GM19240 (cell line): ENCODE measurements around the gene BLOC1S6.

ENCODE experiments used
- DNase-seq: peaks from one replicate; pipeline ENCODE4 v3.0.0; 2011; ENCODE audit warnings: low spot score; ENCODE audit not compliant: insufficient read length

BLOC1S6 gene, protein sequence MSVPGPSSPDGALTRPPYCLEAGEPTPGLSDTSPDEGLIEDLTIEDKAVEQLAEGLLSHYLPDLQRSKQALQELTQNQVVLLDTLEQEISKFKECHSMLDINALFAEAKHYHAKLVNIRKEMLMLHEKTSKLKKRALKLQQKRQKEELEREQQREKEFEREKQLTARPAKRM

DNA sequence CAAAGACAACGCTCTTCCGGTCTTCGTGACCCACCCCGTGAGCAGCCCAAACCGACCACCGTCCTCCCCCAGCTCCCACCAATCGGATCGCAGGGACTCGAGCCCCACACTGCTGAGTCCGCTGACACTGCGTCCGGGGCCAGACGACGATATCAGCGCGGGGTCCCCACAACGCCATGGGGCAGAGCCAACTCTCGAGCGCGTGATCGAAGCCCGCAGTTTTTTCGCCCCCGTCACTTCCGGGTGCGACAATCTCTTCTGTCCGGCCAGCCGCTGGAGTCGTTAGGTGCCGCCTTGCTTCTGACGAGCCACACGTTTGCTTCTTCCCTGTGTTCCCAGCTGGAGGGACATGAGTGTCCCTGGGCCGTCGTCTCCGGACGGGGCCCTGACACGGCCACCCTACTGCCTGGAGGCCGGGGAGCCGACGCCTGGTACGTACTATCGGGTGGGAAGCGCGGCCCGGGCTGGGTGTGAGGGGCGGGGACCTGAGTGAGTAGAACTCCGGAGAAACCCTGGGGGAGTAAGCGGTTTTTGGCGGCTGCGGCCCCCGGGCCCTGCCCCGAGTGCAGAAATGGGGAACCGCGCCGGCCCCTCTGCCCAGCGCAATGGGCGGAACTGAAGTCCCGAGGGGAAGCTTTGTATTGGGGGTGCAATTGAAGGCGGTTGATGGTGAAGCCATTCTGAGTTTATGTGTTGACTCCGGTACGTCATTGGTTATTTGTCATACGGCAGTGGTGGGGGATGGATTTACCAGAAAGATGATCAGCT lies at the start of gene BLOC1S6:
Gene BLOC1S6, plus strand, starts transcription at position 285 of the 768 bp plus-strand sequence. Its CDS starts 65 bp downstream, at position 350.
- peak; percentile 64 for DNase-seq

DNA sequence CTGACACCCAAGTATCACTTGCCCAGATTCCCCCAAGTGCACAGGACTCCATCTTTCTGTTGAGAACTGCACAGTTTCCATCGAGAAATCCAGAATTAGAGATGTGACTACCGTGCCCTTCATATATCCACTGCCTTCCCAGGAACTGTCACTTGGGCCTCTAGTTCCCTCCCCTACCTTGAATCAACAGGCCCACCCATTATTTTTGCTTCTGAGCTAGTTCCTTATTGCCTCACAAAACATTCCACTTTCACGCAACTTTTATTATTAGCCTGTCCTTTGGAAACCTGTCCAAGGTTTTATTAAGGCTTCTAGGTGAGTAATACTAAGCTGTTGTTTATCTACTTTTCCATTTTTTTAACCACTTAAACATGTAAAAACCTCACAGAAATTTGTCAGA lies 47.5 kb upstream of the BLOC1S6 start:
- DNase-seq = no peak

DNA sequence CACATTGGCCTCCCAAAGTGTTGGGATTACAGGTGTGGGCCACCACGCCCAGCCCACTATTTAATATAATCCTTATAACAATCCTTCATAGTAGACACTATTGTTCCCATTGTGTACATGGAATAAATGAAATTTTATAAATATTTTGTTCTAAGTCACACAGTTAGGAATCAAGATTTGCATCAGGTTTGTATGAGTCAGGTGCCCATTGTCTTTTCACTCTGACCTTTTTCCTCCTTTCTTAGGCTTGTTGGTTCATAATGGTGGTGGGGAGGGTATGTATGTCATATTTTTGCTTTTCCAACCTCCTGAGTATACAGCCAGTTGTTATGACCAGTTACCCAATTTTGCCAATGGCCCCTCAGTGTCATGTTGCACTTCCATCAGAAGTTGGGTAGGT lies 46.6 kb upstream of the BLOC1S6 start:
- no peak for DNase-seq

DNA sequence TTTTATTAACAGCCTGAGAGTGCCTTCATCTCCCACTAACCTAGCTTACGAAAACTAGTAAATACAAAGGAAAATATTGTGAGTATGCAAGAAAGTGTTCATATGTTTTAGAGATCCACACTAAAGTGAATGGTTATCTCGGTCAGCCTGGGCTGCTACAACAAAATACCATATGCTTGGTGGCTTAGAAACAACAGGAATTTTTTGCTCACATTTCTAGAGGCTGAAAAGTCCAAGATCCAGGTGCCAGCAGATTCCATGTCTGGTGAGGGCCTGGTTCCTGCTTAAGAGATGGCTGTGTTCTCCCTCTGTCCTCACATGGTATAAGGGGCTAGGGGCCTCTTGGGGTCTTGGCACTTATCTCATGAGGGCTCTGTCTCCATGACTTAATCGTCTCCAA lies 44.1 kb upstream of the BLOC1S6 start:
- no peak for DNase-seq

DNA sequence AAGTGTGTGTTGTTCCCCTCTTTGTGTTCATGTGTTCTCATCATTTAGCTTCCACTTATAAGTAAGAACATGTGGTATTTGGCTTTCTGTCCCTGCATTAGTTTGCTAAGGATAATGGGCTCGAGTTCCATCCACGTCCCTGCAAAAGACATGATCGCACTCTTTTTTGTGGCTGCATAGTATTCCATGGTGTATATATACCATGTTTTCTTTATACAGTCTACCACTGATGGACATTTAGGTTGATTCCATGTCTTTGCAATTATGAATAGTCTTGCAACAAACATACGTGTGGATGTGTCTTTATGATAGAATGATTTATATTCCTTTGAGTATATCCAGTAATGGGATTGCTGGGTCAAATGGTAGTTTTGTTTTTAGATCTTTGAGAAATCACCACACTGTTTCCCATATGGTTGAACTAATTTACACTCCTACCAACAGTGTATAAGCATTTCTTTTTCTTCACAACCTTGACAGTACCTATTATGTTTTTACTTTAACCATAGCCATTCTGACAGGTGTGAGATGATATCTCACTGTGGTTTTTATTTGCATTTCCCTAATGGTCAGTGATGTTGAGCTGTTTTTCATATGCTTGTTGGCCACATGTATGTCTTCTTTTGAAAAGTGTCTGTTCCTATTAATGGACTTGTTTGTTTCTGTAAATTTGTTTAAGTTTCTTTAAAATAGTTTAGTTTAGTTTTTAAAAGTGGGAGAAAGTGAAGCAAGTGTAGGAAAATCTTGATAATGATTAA lies 42.7 kb upstream of the BLOC1S6 start:
- no peak for DNase-seq

DNA sequence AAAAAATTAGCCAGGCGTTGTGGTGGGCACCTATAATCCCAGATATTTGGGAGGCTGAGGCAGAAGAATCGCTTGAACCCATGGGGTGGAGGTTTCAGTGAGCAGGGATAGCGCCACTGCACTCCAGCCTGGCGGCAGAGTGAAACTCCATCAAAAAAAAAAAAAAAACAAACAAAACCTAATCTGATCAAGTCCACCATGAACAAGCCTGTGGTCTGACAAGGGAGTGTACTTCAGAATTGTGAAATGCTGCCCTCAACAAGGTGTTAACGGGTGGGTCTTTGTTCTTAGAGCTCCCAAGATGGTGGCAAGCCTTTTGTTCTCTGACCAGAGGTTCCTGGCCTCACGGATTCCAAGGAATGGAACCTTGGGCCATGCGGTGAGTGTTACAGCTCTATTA lies 40.4 kb upstream of the BLOC1S6 start:
- no peak for DNase-seq

DNA sequence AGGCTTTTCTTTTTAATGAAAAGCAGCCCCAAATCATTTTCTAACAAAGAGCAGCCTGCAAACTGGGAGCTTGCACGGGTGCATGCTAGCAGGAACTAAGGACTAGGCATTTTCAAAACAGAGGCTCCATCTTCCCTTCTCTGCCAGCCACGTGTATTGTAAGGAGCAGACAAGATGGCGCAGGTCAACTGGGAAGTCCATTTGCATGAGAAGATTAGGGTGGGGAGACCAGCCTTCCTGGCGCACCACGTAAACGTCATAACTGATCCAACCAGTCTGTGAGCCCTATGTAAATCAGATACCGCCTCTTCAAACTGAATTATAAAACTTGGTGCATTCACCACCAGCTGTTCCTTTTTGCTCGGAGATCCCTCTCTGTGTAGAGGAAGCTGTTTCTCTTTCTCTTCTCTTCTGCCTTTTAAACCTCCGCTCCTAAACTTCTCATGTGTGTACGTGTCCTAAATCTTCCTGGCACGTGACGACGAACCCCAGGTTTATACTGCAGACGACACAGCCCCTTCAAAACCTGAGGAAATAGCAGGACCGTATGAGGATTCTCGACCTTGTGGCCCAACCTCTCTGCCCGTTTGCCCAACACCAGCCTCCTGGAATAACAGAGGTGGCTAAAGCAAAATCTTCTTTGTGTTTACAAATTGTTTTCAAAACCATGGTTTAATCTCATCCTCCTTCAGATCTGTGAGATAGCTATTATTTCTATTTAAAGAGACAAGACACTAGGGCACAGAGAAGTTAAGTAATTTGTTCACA lies 38.2 kb upstream of the BLOC1S6 start:
- no peak for DNase-seq

DNA sequence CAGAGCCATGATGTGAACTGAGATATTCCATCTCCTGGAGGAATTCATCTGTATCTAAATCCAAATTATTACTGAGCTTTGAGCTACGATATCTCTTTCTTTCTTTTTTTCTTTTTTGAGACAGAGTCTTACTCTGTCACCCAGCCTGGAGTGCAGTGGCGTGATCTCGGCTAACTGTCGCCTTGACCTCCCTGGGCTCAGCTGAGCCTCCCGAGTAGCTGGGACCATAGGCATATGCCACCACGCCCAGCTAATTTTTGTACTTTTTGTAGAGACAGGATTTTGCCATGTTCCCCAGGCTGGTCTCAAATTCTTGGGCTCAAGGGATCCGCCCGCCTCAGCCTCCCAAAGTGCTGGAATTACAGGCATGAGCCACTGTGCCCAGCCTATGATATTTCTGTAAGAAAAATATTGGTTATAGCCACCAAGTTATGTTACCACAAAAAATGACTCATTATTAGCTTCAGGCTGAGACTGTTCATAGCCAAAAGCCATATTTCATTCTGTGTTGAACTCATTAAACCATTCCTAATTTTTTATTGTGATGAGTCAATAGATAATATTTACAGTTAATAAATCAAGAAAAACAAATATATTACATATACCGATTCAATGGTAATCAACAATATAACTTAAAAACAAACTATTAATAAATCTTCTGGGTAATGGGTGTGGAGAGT lies 37.5 kb upstream of the BLOC1S6 start:
- DNase-seq = no peak

DNA sequence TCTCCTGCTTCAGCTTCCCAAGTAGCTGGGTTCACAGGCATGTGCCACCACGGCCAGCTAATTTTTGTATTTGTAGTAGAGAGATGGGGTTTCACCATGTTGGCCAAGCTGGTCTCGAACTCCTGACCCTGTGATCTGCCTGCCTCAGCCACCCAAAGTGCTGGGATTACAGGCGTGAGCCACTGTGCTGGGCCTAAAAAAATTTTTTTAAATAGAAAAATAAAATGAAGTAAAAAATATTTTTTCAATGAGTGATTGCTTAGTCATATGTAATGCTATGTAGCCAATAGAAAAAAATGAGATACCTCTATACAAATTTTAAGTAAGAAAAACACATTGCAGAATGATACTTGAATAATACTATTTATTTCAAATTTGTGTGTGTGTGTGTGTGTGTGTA lies 36.7 kb upstream of the BLOC1S6 start:
- no peak for DNase-seq

DNA sequence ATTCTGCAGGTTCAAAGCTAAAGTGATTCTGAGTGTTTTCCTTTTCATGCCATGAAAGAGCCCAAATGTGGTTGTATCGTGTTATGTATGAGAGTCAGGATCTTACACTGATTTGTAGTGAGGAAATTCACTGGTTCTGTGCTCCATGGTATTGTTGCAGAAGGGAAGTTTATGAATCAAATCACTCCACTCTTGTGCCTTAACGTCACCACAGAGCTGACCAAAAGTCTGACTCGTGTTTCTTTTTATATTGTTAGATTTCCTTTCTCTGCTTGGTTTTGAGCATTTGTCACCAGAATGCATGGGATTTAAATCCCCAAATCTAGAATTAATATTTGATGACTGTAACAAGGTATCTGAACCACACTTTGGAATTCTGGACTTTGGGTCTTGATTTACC lies 35.5 kb upstream of the BLOC1S6 start:
- no peak for DNase-seq

DNA sequence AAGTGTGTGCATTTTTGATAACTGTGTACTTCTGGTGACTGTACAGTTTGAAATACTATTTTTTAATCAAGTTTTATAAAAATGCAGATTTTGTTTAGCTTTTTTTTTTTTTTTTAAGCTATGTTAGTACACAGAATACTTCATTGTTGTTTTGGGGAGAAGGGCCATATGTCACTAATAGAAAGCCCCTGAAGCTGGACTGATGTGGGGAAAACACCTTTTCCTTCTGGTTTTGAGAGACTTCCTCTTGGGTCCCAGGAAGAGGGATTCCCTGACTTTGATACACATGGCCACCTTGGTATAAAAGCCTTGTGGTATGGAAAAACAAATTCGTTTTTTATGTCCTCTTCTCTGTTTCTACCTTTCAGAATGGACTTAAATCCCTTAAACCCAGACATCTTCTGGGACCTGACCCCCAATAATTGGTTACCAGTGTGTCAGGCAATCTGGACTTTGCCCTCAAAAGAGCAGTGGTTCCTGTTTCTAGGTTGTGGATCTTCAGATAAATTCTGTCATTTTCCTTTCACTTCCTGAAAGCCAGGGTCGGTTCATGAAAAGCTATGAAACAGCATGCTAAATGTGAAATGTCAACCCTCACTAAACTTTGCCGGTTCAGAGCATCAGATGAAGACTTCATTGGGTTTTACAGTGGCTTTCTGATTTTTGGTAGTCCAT lies 31.1 kb upstream of the BLOC1S6 start:
- no peak for DNase-seq

DNA sequence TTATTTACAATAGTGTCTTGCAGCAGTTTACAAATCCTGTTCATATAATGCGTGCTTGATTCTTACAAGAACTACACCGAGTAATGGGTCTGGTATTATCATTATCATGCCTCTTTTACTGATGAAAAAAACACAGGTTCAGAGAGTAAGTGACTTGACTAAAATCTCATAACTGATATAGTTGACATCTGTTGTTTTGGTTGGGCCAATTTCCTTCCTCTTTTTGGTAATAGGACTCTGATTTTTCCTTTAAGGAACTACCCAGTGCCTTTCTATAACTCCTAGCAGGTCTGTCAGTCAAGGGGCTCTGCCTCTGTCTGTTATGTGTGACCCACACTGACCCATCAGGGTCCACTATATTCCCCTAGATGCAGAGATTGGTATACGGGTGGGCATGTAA lies 14.6 kb upstream of the BLOC1S6 start:
- no peak for DNase-seq

DNA sequence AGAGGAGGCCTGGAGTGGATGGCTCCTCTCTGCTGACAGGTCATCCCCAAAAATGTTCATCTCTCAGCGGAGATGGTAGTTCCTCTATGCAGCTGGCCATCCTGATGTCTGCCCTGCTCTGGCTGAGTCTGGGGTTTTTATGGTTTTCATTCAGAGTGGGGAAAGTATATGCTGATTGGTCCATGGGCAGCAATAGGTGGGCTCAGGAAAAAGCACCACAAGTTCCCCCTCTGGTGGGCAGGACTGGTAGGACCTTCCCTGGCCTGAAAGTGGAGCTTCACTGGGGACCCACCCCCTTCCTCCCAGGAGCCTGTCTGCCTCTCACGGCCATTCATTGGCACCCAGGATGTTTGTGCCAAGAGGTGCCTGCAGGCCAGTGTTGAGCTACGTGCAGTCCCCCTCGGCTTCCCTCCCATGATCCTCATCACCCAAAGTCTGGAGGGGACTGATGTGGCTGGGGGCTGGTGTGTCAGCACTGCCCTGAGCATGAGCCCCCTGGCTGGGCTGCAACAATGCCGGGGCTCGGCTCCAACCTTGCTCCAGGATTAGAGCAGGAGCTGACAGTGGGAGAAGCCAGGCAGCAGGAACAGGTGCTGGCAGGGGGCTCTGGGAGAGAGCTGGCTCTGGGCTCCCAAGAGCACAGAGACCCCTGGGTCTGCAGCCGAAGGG lies 13.1 kb upstream of the BLOC1S6 start:
- no peak for DNase-seq

DNA sequence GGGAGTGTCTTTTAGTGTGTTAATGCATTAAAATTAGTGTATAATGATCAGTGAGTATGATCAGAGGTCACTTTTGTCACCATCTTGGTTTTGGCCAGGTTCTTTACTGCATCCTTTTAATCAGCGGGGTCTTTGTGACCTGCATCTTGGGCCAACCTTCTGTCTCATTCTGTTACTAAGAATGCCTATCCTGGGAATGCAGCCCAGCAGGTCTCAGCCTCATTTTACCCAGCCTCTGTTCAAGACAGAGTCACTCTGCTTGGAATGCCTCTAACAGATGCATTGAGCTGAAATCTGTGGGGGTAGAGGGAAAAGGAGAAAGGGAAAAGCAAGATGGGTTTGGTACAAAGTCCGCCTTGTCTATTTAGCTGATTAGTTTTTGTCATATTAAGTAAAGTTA lies 5.3 kb upstream of the BLOC1S6 start:
- no peak for DNase-seq

DNA sequence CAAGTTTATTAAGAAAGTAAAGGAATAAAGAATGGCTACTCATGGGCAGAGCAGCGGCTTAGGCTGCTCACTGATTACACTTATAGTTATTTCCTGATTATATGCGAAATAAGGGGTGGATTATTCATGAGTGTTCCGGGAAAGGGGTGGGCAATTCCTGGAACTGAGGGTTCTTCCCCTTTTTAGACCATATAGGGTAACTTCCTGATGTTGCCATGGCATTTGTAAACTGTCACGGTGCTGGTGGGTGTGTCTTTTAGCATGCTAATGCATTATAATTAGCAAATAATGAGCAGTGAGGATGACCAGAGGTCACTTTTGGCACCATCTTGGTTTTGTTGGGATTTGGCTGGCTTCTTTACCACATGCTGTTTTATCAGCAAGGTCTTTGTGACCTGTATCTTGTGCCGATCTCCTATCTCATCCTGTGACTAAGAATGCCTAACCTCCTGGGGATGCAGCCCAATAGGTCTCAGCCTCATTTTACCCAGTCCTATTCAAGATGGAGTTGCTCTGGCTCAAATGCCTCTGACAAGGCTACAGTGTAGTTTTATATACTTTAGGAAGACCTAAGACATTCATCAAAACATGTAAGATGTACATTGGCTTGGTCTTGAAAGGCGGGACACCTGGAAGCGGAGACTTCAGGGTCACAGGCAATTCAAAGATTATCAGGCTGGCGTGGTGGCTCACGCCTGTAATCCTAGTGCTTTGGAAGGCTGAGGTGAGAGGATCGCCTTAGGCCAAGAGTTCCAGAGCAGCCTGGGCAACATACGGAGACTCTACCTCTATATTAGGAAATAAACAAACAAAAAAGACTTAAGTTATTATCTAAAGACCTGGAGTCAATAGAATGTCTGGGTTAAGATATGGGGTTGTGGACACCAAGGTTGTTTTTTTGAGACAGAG lies 3.2 kb upstream of the BLOC1S6 start:
- no peak for DNase-seq

DNA sequence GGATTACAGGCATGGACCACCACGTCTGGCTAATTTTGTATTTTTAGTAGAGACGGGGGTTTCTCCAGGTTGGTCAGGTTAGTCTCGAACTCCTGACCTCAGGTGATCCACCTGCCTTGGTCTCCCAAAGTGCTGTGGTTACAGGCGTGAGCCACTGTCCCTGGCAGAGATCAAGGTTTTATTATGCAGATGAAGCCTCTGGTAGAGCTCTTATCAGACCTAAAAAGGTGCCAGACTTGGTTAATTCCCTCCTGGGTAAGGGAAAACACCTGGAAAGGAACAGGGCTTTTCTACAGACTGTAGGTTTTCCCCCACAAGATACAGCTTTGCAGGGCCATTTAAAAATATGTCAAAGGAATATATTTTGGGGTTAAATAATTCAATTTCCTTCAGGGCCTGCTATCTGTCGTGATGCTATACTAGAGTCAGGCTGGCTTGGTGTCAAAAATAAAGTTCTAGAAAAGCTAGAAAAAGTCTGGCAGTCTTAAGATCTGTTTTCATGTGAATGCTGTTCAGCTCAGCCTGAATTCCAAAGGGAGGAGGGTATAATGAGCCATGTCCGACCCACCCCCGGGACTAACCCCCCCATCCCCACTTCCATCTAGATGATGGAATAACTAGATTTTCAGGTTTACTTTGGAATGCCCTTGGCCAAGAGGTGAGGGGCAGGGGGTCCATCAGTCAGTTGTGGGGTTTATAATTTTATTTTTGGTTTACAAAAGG lies 1.9 kb upstream of the BLOC1S6 start:
- DNase-seq = no peak

DNA sequence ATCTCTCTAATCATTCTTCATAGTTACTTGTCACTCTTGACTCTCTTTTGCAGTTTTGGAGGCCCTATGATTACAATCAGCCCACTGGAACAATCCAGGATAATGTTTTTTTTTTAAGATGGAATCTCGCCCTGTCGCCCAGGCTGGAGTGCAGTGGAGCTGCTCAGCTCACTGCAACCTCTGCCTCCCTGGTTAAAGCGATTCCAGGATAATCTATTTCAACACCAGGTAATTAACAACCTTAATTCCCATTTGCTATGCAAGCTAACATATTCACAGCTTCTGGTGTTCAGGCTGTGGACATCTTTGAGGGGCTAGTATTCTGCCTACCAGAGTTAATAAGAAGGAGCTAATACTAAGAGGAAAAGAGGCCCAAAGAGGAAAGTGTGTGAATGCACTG lies 1.1 kb upstream of the BLOC1S6 start:
- DNase-seq = no peak

DNA sequence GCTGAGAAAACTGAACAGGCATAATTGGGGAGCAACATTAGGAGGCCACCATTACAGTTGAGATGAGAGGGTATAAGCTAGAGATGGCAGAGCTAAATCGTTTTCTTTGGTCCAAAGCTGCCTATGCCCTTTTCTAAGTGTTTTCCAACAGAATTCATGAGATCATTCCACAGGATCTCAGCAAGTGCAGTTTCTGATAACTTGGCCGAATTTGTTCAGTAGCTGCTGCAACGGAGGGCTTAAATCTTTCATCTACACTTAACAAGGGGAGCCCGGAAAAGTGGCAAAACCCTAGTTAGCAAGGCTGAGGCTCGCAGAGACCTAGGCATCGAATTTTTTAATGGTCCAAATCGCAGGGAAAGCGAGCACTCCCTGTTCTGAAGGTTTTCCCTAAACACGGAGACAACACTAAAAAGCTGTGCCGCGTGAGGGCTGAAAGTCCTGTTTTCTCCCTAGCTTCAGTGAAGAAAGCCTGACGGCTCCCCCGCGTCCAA lies 531 bp upstream of the BLOC1S6 start:
- no peak for DNase-seq
